IPS DF 6.9 (cell line): ENCODE results near the gene LCP2.
"Not testable (repeated sequence)": the region's sequence is repeated elsewhere in the genome, so short reads cannot be mapped to it uniquely, and the experiment has no call there.

ENCODE experiments used
- DNase-seq: peaks from one replicate; pipeline ENCODE4 v3.0.0-alpha.2; 2013; ENCODE audit warnings: low read depth, low spot score
- H3K27ac ChIP-seq: one replicate; pipeline ENCODE4 v1.5.1; 2013; ENCODE audit warnings: low read length, control low read depth
- H3K27me3 ChIP-seq: 2 replicates; pipeline ENCODE4 v1.6.1; 2013; ENCODE audit warnings: mild to moderate bottlenecking, low read length; ENCODE audit not compliant: control insufficient read depth, insufficient read depth
- H3K36me3 ChIP-seq: 2 replicates; pipeline ENCODE4 v1.6.1; 2013; ENCODE audit warnings: low read length; ENCODE audit not compliant: control insufficient read depth, insufficient read depth
- H3K4me1 ChIP-seq: 2 replicates; pipeline ENCODE4 v1.6.1; 2013; ENCODE audit warnings: low read length; ENCODE audit not compliant: control insufficient read depth, insufficient read depth
- H3K4me3 ChIP-seq: 2 replicates; pipeline ENCODE4 v1.5.1; 2013; ENCODE audit warnings: mild to moderate bottlenecking, low read length
- H3K9me3 ChIP-seq: 2 replicates; pipeline ENCODE4 v1.6.1; 2013; ENCODE audit warnings: low read length, inconsistent platforms; ENCODE audit not compliant: control insufficient read depth, insufficient read depth
- WGBS: extraction: QIAGEN DNeasy Blood & Tissue Kit; methylation state at CpG from one replicate; pipeline ENCODE4 v1.1.7; 2013; ENCODE audit warnings: mixed read lengths, missing lambda C conversion rate; ENCODE audit not compliant: insufficient read length, insufficient coverage; 5-methylcytosine and 5-hydroxymethylcytosine counted together

LCP2 gene

DNA sequence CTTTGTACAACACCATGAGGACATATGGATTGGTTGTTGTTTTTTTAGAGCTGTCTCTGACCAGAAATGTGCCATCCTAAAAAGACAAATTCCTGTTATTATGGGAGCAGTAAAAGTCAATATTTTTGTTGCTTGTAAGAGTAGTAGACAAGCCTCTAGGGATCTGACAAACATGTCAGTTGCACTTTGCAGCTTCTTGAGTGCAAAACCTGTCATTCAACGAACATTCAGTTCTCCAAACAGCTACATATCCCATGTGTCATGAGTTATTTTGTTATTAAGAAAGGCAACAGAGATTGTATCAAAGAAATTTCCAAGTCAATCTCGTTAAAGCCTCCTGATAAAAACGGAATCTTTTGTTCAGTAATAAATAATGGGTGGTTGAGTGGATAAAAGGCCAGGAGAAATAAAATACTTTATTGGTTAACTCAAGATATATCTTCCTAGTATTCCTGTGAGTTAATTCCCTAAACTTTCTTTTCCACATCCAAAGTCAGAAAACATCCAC lies 46.7 kb downstream of the LCP2 start:
- H3K36me3 ChIP-seq: no peaks in the 10 kb centered on the region
- peaks cover 2% of the 10 kb centered on the region; the same call in 1 of the 2 replicates for H3K4me1 ChIP-seq
- no peaks in the 10 kb centered on the region for H3K9me3 ChIP-seq
- no peak for DNase-seq
- H3K27ac ChIP-seq: no peak overlapping the region
- H3K27me3 ChIP-seq: no peaks in the 10 kb centered on the region
- no CpG with 5 or more reads among the region's 3 CpGs for WGBS
- no peak overlapping the region for H3K4me3 ChIP-seq

DNA sequence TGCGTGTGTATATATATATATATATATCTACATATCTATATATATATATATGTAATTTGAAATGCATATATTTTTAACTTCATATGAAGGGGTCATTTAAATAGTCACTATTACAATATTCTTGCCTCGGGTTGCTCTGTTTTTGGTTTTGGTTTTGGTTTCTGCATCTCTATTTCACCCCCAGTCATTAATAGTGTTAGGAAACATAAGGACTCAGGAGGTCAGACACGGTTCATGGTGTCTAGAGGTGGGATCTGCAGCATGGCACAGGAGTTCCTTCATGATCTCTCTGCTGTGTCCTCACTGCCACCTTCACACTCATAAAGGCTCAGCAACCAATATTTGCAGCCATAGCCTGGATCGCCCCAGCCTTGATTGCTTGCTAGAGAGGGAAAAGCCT lies 48.2 kb downstream of the LCP2 start:
- WGBS: no CpG with 5 or more reads among the region's 4 CpGs
- no peak for DNase-seq
- no peaks in the 10 kb centered on the region for H3K9me3 ChIP-seq
- H3K4me3 ChIP-seq: no peak overlapping the region
- H3K27ac ChIP-seq: no peak overlapping the region
- no peaks in the 10 kb centered on the region for H3K27me3 ChIP-seq
- H3K36me3 ChIP-seq: no peaks in the 10 kb centered on the region
- H3K4me1 ChIP-seq: peaks cover 2% of the 10 kb centered on the region; the same call in 1 of the 2 replicates

GRCh38 chr5:170248931-170249227 lies 48.7 kb downstream of the LCP2 start:
- not testable (repeated sequence) for H3K36me3 ChIP-seq, H3K27me3 ChIP-seq
- no CpG with 5 or more reads among the region's 4 CpGs for WGBS

DNA sequence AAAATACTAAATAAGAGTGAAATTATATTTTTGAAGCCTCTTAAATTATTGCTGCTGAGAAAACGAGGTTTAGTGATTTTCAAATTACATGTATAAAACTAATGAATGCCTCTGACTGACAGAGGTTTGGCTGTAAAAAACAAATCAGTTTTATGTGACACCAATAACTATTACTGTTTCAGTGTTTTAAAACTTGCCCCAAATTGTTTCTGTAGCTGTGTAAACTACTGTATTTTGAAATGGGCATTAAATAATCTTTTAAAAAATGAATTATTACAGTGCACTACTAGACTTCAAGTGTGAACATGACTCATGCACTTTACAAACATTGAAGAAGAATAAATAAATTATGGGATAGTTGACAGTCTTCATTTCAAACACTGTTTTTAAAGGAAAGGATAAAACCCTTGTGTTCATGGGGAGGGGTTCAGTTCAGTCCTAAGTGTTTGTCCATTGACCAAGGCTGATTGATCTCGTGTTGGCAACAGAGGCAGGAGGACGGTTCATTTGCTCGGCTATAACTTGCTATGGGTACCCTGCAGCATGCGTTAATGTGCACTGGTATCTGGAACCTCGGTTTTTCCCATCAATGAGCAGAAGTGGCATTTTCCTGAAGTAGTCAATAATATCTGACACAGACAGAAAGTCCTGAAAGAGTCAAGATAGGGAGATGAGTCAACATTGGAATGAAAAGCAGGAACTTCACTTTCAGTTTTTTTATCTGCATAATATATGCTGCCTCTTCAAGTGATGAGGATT lies 49.2 kb downstream of the LCP2 start:
- Histone ChIP-seq H3K9me3 (no peaks in the 10 kb centered on the region), H3K27ac (no peak overlapping the region), H3K4me3 (no peak overlapping the region), H3K36me3 (no peaks in the 10 kb centered on the region), H3K27me3 (no peaks in the 10 kb centered on the region), H3K4me1 (peaks cover 2% of the 10 kb centered on the region; the same call in 1 of the 2 replicates)
- no CpG with 5 or more reads among the region's 6 CpGs for WGBS
- DNase-seq: no peak

More at GRCh38 chr5:170248931-170249227, 48.7 kb downstream of the LCP2 start:
- not testable (repeated sequence) for H3K4me1 ChIP-seq, H3K27ac ChIP-seq, DNase-seq, H3K4me3 ChIP-seq, H3K9me3 ChIP-seq

- Histone ChIP-seq H3K4me1 (peaks cover 2% of the 10 kb centered on the region; the same call in 1 of the 2 replicates), H3K27me3 (no peaks in the 10 kb centered on the region), H3K27ac (no peak overlapping the region), H3K9me3 (no peaks in the 10 kb centered on the region), H3K4me3 (no peak overlapping the region), H3K36me3 (no peaks in the 10 kb centered on the region)
- no CpG with 5 or more reads among the region's 2 CpGs for WGBS
- no peak for DNase-seq
Observed at GRCh38 chr5:170247363-170247762, 50.2 kb downstream of the LCP2 start.

DNA sequence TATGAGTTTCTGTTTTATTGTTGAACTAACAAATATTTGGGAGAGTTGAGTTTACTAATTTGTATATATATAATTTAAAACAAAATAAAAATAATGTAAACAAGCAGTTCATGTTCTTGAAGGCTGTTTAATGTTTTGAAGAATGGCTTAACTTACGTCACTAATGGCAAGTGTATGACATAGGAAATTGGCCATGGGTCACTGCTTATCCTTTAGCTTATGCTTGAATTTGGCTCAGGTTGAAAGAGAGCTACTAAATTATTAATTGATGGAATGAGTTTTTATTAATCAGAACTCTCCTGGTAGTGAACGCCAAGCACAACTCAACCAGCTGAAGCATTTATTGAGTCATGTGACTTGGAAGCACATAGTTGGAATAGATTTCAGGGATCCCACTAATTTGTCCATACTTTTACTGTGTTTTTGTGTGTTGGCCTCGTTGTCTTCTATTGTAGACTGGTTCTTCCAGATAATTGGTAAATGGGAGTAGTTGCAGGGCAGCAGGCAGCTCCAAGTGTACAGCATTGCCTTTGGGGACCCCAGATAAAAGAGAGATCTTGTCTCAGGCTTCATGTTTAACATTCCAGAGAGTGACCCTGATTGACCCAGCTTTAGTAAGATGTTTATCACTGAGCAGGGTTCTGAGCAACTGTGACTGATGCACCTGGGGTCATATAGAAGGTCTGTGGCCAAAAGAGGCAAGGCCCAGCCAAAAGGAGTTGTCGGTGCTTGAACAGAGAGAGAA lies 51.3 kb downstream of the LCP2 start:
- no CpG with 5 or more reads among the region's 4 CpGs for WGBS
- Histone ChIP-seq H3K36me3 (no peaks in the 10 kb centered on the region), H3K27me3 (no peaks in the 10 kb centered on the region), H3K9me3 (no peaks in the 10 kb centered on the region), H3K4me3 (no peak overlapping the region), H3K4me1 (peaks cover 2% of the 10 kb centered on the region; the same call in 1 of the 2 replicates), H3K27ac (no peak overlapping the region)
- DNase-seq: no peak

GRCh38 chr5:170245436-170245835 lies 52.1 kb downstream of the LCP2 start:
- DNase-seq, H3K27ac ChIP-seq, H3K36me3 ChIP-seq, H3K4me1 ChIP-seq, H3K27me3 ChIP-seq, H3K9me3 ChIP-seq, H3K4me3 ChIP-seq: not testable (repeated sequence)
- no CpG with 5 or more reads among the region's 23 CpGs for WGBS

DNA sequence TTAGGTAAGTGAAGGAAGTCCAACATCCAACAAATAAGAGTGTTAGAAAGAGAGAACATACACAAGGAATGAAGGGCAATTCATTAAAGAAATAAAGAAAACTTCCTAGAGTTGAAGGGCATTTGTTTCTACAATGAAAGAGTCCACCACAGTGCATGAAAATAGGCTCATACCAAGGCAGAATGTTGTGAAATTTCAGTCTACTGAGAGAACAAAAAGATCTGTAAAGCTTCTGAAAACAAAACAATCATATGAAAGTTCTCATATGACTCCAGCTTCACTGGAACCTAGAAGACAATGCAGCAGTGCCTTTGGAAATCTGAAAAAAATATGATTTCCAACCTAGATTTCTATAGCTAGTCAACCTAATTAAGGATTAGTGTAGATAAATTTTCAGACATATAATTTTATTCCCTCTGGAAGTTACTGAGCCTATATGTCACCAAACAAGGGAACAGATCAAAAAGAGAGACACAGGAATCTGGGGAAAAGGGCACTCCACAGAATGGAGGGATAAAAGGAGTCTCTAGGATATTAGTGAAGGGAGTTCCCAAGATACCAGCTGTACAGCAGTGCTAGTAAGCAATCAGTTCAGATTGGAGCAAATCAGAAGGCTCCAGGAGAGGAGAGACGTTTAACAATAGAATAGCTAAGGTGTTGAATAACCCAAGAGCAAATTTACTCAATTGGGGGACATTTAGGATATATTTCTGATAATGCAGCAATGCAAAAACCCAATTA lies 59.0 kb downstream of the LCP2 start:
- no CpG with 5 or more reads among the region's 1 CpG for WGBS
- H3K4me1 ChIP-seq: no peaks in the 10 kb centered on the region
- no peaks in the 10 kb centered on the region for H3K27me3 ChIP-seq
- no peak for DNase-seq
- no peaks in the 10 kb centered on the region for H3K36me3 ChIP-seq
- no peak overlapping the region for H3K27ac ChIP-seq
- no peaks in the 10 kb centered on the region for H3K9me3 ChIP-seq
- no peak overlapping the region for H3K4me3 ChIP-seq

GRCh38 chr5:170235876-170236864 lies 61.4 kb downstream of the LCP2 start:
- Histone ChIP-seq H3K4me3 (no peak overlapping the region), H3K9me3 (no peaks in the 10 kb centered on the region)
- no CpG with 5 or more reads among the region's 3 CpGs for WGBS

More at GRCh38 chr5:170235876-170236864, 61.4 kb downstream of the LCP2 start:
- no peaks in the 10 kb centered on the region for H3K36me3 ChIP-seq
- no peaks in the 10 kb centered on the region for H3K27me3 ChIP-seq
- no peaks in the 10 kb centered on the region for H3K4me1 ChIP-seq
- H3K27ac ChIP-seq: no peak overlapping the region
- DNase-seq: no peak
